HepG2 (cell line): ENCODE data around the gene COBLL1. TPM values are rescaled to one million over a fixed set of nuclear protein-coding genes. Genes with fewer than 3 reads are reported as not detected.

Experiments
- CBX2 ChIP-seq, 2 experiments: fragments of 200-600 bp in 1 of 2; sonication (generic); formaldehyde crosslinking in 1 of 2; IDR thresholded peaks; 2 replicates each; pipeline versions ENCODE4 v1.7.0 to v1.8.1; 2018 to 2022; ENCODE audit warnings: low read depth in 2 of 2, low read length in 1 of 2, mild to moderate bottlenecking in 1 of 2, missing genetic modification reagents in 1 of 2
- CBX5 ChIP-seq: sonication (generic); formaldehyde crosslinking; IDR thresholded peaks from 2 replicates; pipeline ENCODE4 v1.4.0; 2020; ENCODE audit warnings: missing genetic modification reagents, borderline replicate concordance
- CC2D1A ChIP-seq: sonication (generic); formaldehyde crosslinking; IDR thresholded peaks from 2 replicates; pipeline ENCODE4 v1.8.1; 2023; ENCODE audit warnings: mild to moderate bottlenecking, missing genetic modification reagents
- CERS6 ChIP-seq: sonication (generic); formaldehyde crosslinking; IDR thresholded peaks from 2 replicates; pipeline ENCODE4 v1.5.0; 2020; ENCODE audit warnings: missing genetic modification reagents
- DPF2 ChIP-seq: sonication (generic); formaldehyde crosslinking; IDR thresholded peaks from 2 replicates; pipeline ENCODE4 v1.4.0; 2020; ENCODE audit warnings: mild to moderate bottlenecking, low read depth, missing genetic modification reagents, borderline replicate concordance
- E2F2 ChIP-seq: sonication (generic); formaldehyde crosslinking; IDR thresholded peaks from 2 replicates; pipeline ENCODE4 v1.4.0; 2020; ENCODE audit warnings: missing genetic modification reagents, borderline replicate concordance
- EHMT2 ChIP-seq: fragments of 200-600 bp; sonication (generic); IDR thresholded peaks from 2 replicates; pipeline ENCODE4 v1.7.0; 2017; ENCODE audit warnings: antibody characterized with exemption, low read depth, low read length, borderline replicate concordance
- FLYWCH1 ChIP-seq: sonication (generic); formaldehyde crosslinking; IDR thresholded peaks from 2 replicates; pipeline ENCODE4 v1.8.1; 2023; ENCODE audit warnings: mild to moderate bottlenecking, missing genetic modification reagents
- GMEB1 ChIP-seq: sonication (generic); formaldehyde crosslinking; IDR thresholded peaks from 2 replicates; pipeline ENCODE4 v1.5.1; 2020; ENCODE audit warnings: missing genetic modification reagents, mild to moderate bottlenecking, borderline replicate concordance
- HNRNPUL1 ChIP-seq: fragments of 200-400 bp; formaldehyde crosslinking; IDR thresholded peaks from 2 replicates; pipeline ENCODE4 v1.6.1; 2017; ENCODE audit warnings: low read depth, mild to moderate bottlenecking, low read length, moderate library complexity
- HOXA3 ChIP-seq: sonication (generic); formaldehyde crosslinking; IDR thresholded peaks from 2 replicates; pipeline ENCODE4 v1.5.0; 2020; ENCODE audit warnings: missing genetic modification reagents
- ISL2 ChIP-seq: sonication (generic); formaldehyde crosslinking; IDR thresholded peaks from 2 replicates; pipeline ENCODE4 v1.5.0; 2020; ENCODE audit warnings: missing genetic modification reagents
- NBN ChIP-seq: fragments of 450-650 bp; conservative IDR thresholded peaks from 2 replicates; pipeline ENCODE4 v1.6.1; 2017
- NCOR1 ChIP-seq: fragments of 200-600 bp; sonication (generic); IDR thresholded peaks from 2 replicates; pipeline ENCODE4 v1.7.0; 2017; ENCODE audit warnings: antibody characterized with exemption, low read length, borderline replicate concordance
- NPAS2 ChIP-seq: sonication (generic); formaldehyde crosslinking; IDR thresholded peaks from 2 replicates; pipeline ENCODE4 v1.8.0; 2022; ENCODE audit warnings: mild to moderate bottlenecking, missing genetic modification reagents, borderline replicate concordance
- NR2F6 ChIP-seq, 2 experiments: IDR thresholded peaks; 2 replicates each; pipeline ENCODE4 v1.6.1; 2016; ENCODE audit warnings: antibody characterized with exemption in 1 of 2, mild to moderate bottlenecking in 1 of 2
- RBM39 ChIP-seq: fragments of 200-400 bp; formaldehyde crosslinking; IDR thresholded peaks from one replicate; pipeline ENCODE4 v1.6.1; 2018; ENCODE audit warnings: antibody characterized with exemption, mild to moderate bottlenecking, low read depth, low read length; ENCODE audit not compliant: poor library complexity, severe bottlenecking
- RCOR2 ChIP-seq: IDR thresholded peaks from 2 replicates; pipeline ENCODE4 v1.6.1; 2016; ENCODE audit warnings: missing biosample characterization, missing genetic modification reagents
- RFX3 ChIP-seq: IDR thresholded peaks from 2 replicates; pipeline ENCODE4 v1.6.1; 2016; ENCODE audit warnings: missing biosample characterization, missing genetic modification reagents
- SKI ChIP-seq: fragments of 450-650 bp; IDR thresholded peaks from one replicate; pipeline ENCODE4 v1.6.1; 2018; ENCODE audit warnings: mild to moderate bottlenecking; ENCODE audit not compliant: partially characterized antibody
- SMAD9 ChIP-seq: sonication (generic); formaldehyde crosslinking; IDR thresholded peaks from 2 replicates; pipeline ENCODE4 v1.5.1; 2020; ENCODE audit warnings: mild to moderate bottlenecking, missing genetic modification reagents
- ZNF224 ChIP-seq: sonication (generic); formaldehyde crosslinking; IDR thresholded peaks from 2 replicates; pipeline ENCODE4 v1.5.0; 2020; ENCODE audit warnings: mild to moderate bottlenecking, missing genetic modification reagents
- ZNF232 ChIP-seq: sonication (generic); formaldehyde crosslinking; IDR thresholded peaks from 2 replicates; pipeline ENCODE4 v1.4.0; 2020; ENCODE audit warnings: missing genetic modification reagents, borderline replicate concordance
- ZNF256 ChIP-seq: sonication (generic); formaldehyde crosslinking; conservative IDR thresholded peaks from 2 replicates; pipeline ENCODE4 v1.4.0; 2020; ENCODE audit warnings: missing genetic modification reagents
- ZNF350 ChIP-seq: sonication (generic); formaldehyde crosslinking; IDR thresholded peaks from 2 replicates; pipeline ENCODE4 v1.4.0; 2020; ENCODE audit warnings: mild to moderate bottlenecking, low read depth, missing genetic modification reagents, borderline replicate concordance
- ZNF446 ChIP-seq: sonication (generic); formaldehyde crosslinking; IDR thresholded peaks from 2 replicates; pipeline ENCODE4 v1.5.0; 2020; ENCODE audit warnings: mild to moderate bottlenecking, missing genetic modification reagents
- ZNF550 ChIP-seq: sonication (generic); formaldehyde crosslinking; IDR thresholded peaks from 2 replicates; pipeline ENCODE4 v1.4.0; 2020; ENCODE audit warnings: mild to moderate bottlenecking, missing genetic modification reagents, borderline replicate concordance
- ZNF563 ChIP-seq: sonication (generic); formaldehyde crosslinking; IDR thresholded peaks from 2 replicates; pipeline ENCODE4 v1.8.0; 2022; ENCODE audit warnings: mild to moderate bottlenecking, moderate library complexity, missing genetic modification reagents
- ZNF766 ChIP-seq: sonication (generic); formaldehyde crosslinking; IDR thresholded peaks from 2 replicates; pipeline ENCODE4 v1.5.0; 2020; ENCODE audit warnings: missing genetic modification reagents, borderline replicate concordance
- ZSCAN29 ChIP-seq: sonication (generic); formaldehyde crosslinking; conservative IDR thresholded peaks from 2 replicates; pipeline ENCODE4 v1.4.0; 2020; ENCODE audit warnings: mild to moderate bottlenecking, missing genetic modification reagents
- polyA plus RNA-seq, 8 experiments: library from polyadenylated mRNA; depleted of rRNA in 3 of 8; stranded (reverse) in 7 of 8; unstranded in 1 of 8; fragments of >200 nt; fragmentation: Illumina TruSeq in 4 of 8; extraction: Trizol in 4 of 8; gene quantifications; 2 replicates each; pipeline versions ENCODE4 v1.2.1 to v1.2.3, GENCODE V29; 2011 to 2016; ENCODE audit warnings: low read depth in 4 of 8, missing spikeins in 1 of 8, mixed read lengths in 1 of 8; ENCODE audit not compliant: insufficient read depth in 1 of 8
- total RNA-seq, 5 experiments: library from RNA; depleted of rRNA; stranded (reverse); fragments of >200 nt; fragmentation: Illumina TruSeq; extraction: Trizol; gene quantifications; 2 replicates each; pipeline ENCODE4 v1.2.3, GENCODE V29; 2016; ENCODE audit warnings: low read depth in 1 of 5

COBLL1 gene
- total and polyA plus RNA-seq, 2 of the 13 experiments (the other 11 are each of a cell fraction or from before 2014, with no cell fraction given) = 32.6 to 86.8 TPM

GRCh38 chr2:164711766-164712138 lies 129.9 kb downstream of the COBLL1 start (continued):
- TF ChIP-seq ZNF350 (CRISPR knock-in tag) (no peak), SMAD9 (CRISPR knock-in tag) (no peak), ZNF232 (CRISPR knock-in tag) (no peak), ZNF224 (CRISPR knock-in tag) (no peak), E2F2 (CRISPR knock-in tag) (no peak), CERS6 (CRISPR knock-in tag) (no peak), ISL2 (CRISPR knock-in tag) (peak; percentile 77), RFX3 (no peak), ZNF766 (CRISPR knock-in tag) (no peak), RCOR2 (CRISPR knock-in tag) (no peak), ZNF550 (CRISPR knock-in tag) (no peak), NR2F6 (IDR thresholded peaks at IDR 0.05) (no peak; the same call in 1 of the 2 replicates), NR2F6 (CRISPR knock-in tag; IDR thresholded peaks at IDR 0.05) (peak; percentile 45; the same call in 1 of the 2 replicates), DPF2 (peak; percentile 9; the same call in 1 of the 2 replicates), NBN (no peak), SKI (no peak), CBX2 (IDR thresholded peaks at IDR 0.05; ENCODE audit: low read depth, low read length) (no peak), CBX2 (CRISPR knock-in tag; IDR thresholded peaks at IDR 0.05; ENCODE audit: low read depth) (no peak), RBM39 (no peak), HOXA3 (CRISPR knock-in tag) (no peak), ZNF256 (CRISPR knock-in tag) (no peak), NPAS2 (CRISPR knock-in tag) (no peak), CBX5 (no peak), ZSCAN29 (no peak), GMEB1 (CRISPR knock-in tag) (no peak), HNRNPUL1 (peak; percentile 3; the same call in 1 of the 2 replicates), CC2D1A (CRISPR knock-in tag) (no peak), FLYWCH1 (CRISPR knock-in tag) (no peak), NCOR1 (no peak; the same call in 1 of the 2 replicates), ZNF563 (no peak), ZNF446 (CRISPR knock-in tag) (no peak), EHMT2 (no peak; the same call in 1 of the 2 replicates)
